ENCODE results near the gene CD99.
"Not testable (repeated sequence)": the region's sequence is repeated elsewhere in the genome, so short reads cannot be mapped to it uniquely, and the experiment has no call there.

GRCh38 chrX:2762671-2763070, 71.6 kb downstream of the CD99 start:
- TF ChIP-seq, protein P1, sequence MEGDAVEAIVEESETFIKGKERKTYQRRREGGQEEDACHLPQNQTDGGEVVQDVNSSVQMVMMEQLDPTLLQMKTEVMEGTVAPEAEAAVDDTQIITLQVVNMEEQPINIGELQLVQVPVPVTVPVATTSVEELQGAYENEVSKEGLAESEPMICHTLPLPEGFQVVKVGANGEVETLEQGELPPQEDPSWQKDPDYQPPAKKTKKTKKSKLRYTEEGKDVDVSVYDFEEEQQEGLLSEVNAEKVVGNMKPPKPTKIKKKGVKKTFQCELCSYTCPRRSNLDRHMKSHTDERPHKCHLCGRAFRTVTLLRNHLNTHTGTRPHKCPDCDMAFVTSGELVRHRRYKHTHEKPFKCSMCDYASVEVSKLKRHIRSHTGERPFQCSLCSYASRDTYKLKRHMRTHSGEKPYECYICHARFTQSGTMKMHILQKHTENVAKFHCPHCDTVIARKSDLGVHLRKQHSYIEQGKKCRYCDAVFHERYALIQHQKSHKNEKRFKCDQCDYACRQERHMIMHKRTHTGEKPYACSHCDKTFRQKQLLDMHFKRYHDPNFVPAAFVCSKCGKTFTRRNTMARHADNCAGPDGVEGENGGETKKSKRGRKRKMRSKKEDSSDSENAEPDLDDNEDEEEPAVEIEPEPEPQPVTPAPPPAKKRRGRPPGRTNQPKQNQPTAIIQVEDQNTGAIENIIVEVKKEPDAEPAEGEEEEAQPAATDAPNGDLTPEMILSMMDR (IDR thresholded peaks at IDR 0.05), result not testable (repeated sequence)
- not testable (repeated sequence) for TF ChIP-seq POLR2A (IDR thresholded peaks at IDR 0.05)

Data from adrenal gland (tissue), 5 donors.